Measurements from ENCODE around the gene CCNQ. TPM values are rescaled to one million over a fixed set of nuclear protein-coding genes. Genes with fewer than 3 reads are reported as not detected.

Gene CCNQ
- total RNA-seq (2021; ENCODE audit: unreplicated experiment) (20.3 TPM), Bru-seq, nascent RNA (percentile 51 among the genes with signal in this experiment), BruChase-seq, experiment 1, labeled RNA remaining after a 6-hour chase (percentile 58 among the genes with signal in this experiment), BruChase-seq, experiment 2, labeled RNA remaining after a 2-hour chase (percentile 52 among the genes with signal in this experiment)
- polyA plus RNA-seq (2012), result 20.2 and 20.9 TPM in 2 replicates
- long read RNA-seq, transcript CCNQ-202 (5 exons, 1,164 nt), result major isoform, 10 of 35 reads
- long read RNA-seq, transcript CCNQ-204 (5 exons, 1,306 nt), result major isoform, 10 of 35 reads
- long read RNA-seq, partial matches to known transcripts, result 1 of 35 reads
- long read RNA-seq, other reads (novel, unspliced or antisense), result 11 of 35 reads

DNA sequence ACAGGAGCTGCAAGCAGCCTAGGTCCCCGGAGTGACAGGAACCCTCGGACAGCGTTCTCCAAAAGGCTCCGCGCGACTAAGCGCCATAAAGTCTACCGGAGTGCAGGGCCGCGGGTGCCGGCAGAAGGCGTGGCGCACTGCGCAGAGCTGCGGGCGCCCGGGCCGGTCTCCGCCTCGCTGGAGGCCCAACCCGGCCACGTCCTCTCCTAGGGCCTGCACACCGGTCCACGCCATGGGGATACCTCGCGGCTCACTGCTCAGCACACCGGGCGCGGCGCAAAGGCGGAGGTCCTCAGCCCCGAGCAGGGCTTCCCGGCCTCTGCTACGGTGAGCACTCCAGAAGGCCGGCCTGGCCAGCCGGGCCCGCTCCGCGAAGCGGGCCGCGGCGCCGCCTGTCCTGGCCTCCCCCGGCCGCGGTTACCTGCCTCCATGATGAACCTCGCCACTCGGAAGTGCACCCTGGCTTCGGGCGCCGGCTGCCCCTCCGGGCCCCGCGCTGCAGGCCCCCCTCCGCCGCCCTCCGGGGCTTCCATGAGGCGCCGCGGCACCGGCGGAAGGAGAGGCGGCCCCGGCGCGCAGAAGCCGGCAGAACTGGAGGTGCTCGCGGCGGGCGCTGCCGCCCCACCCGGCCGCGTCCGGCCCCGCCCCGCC lies at the start of gene CCNQ:
TSS of gene CCNQ (minus strand) at position 599 of the 651 bp plus-strand sequence. CDS start at position 533, 66 bp downstream.
- peak within 1 kb of the TSS; percentile 72 for H3K9ac ChIP-seq (ENCODE audit: low read length)
- no peaks in the 10 kb centered on the region for H3K27me3 ChIP-seq (ENCODE audit: insufficient read depth, low read length)
- H3K9me2 ChIP-seq (ENCODE audit: insufficient read depth), result no peaks in the 10 kb centered on the region
- POLR2A ChIA-PET, result no interaction called here
- CTCF ChIA-PET, result no interaction called here
- BruUV-seq (replicated peaks), result no TSS peak
- no peaks in the 10 kb centered on the region; a peak in 1 of 4 replicates for H3K36me3 ChIP-seq (ENCODE audit: control insufficient read depth in 1 of 2, insufficient read depth in 2 of 2, low read length in 2 of 2)
- peaks cover 4 to 16% of the 10 kb centered on the region in 2 experiments; a peak in 2 of 4 replicates for H3K4me1 ChIP-seq (ENCODE audit: control insufficient read depth in 1 of 2, insufficient read depth in 2 of 2, low read length in 2 of 2)
- peak within 1 kb of the TSS; percentile 79 for H3K4me2 ChIP-seq (ENCODE audit: low read length)
- intact Hi-C loops (cut with micrococcal nuclease), result no loop called here
- peak within 1 kb of the TSS; percentile 66 to 67 for H3K4me3 ChIP-seq (replicated peaks in 1 of 2; ENCODE audit: low read depth in 1 of 2, low read length in 2 of 2)
- H4K20me1 ChIP-seq (ENCODE audit: insufficient read depth), result no peaks in the 10 kb centered on the region
- ATAC-seq, result peak; percentile 63
- H3K79me2 ChIP-seq (ENCODE audit: insufficient read depth, low read length), result peaks cover 24% of the 10 kb centered on the region
- DNase-seq (ENCODE audit: low read depth, low spot score), result no peak
- TF ChIP-seq POLR2AphosphoS5 (IDR thresholded peaks at IDR 0.05; ENCODE audit: low read depth, low read length) (peak; percentile 42; the same call in 1 of the 2 replicates), ZFX (IDR thresholded peaks at IDR 0.05) (peak; percentile 93)
- TF ChIP-seq, protein P1, sequence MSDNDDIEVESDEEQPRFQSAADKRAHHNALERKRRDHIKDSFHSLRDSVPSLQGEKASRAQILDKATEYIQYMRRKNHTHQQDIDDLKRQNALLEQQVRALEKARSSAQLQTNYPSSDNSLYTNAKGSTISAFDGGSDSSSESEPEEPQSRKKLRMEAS (IDR thresholded peaks at IDR 0.05), result no peak
- H2AFZ ChIP-seq (ENCODE audit: low read depth, low read length, poor library complexity, severe bottlenecking), result no peak within 1 kb of the TSS
- H3K9me3 ChIP-seq (ENCODE audit: control insufficient read depth in 1 of 2, insufficient read depth in 1 of 2, low read depth in 1 of 2, low read length in 2 of 2), result no peaks in the 10 kb centered on the region
- RAD21 ChIA-PET (ENCODE audit: low non-redundant PET in 1 of 2, low total read pairs in 2 of 2, uncharacterized antibody in 2 of 2, unreplicated experiment in 2 of 2), result no interaction called here
- H3K27ac ChIP-seq (ENCODE audit: low read depth, low read length), result peak within 1 kb of the TSS; percentile 64

DNA sequence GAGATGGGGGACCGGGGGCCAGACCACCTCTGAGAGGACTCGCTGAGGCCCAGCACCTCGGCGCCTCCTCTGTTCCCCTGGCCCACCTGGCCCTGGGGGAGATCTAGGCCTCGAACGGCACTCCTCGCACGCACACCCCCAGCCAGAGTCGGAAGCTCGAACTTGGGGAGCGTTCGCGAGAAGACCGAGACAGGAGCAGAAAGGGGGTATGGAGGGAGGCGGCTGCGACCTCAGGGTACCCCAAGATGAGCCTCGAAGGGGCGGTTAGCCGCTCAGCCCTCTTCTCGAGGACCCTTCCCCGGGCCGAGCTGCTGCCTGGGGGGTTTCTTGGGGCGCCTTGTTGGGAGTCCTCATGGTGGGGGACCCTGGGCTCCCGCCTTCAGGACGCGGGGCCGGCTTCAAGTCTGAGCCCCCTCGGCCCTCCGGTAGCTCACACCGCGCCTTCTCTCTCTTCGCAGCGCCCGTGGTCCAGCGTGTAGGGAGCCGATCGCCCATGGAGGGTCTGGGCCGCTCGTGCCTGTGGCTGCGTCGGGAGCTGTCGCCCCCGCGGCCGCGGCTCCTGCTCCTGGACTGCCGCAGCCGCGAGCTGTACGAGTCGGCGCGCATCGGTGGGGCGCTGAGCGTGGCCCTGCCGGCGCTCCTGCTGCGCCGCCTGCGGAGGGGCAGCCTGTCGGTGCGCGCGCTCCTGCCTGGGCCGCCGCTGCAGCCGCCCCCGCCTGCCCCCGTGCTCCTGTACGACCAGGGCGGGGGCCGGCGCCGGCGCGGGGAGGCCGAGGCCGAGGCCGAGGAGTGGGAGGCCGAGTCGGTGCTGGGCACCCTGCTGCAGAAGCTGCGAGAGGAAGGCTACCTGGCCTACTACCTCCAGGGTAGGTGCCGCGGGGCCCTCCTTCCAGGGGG lies 48.8 kb upstream of the CCNQ start:
- Histone ChIP-seq H4K20me1 (ENCODE audit: insufficient read depth) (no peaks in the 10 kb centered on the region), H3K36me3 (ENCODE audit: control insufficient read depth in 1 of 2, insufficient read depth in 2 of 2, low read length in 2 of 2) (no peaks in the 10 kb centered on the region), H2AFZ (ENCODE audit: low read depth, low read length, poor library complexity, severe bottlenecking) (no peak overlapping the region), H3K27me3 (ENCODE audit: insufficient read depth, low read length) (no peaks in the 10 kb centered on the region), H3K9me3 (ENCODE audit: control insufficient read depth in 1 of 2, insufficient read depth in 1 of 2, low read depth in 1 of 2, low read length in 2 of 2) (no peaks in the 10 kb centered on the region), H3K4me1 (ENCODE audit: control insufficient read depth in 1 of 2, insufficient read depth in 2 of 2, low read length in 2 of 2) (peaks cover 3 to 21% of the 10 kb centered on the region in 2 experiments; a peak in 2 of 4 replicates), H3K9me2 (ENCODE audit: insufficient read depth) (no peaks in the 10 kb centered on the region), H3K9ac (ENCODE audit: low read length) (peak overlapping the region; percentile 33; the same call in 1 of the 2 replicates), H3K4me3 (replicated peaks in 1 of 2; ENCODE audit: low read depth in 1 of 2, low read length in 2 of 2) (peak overlapping the region; percentile 25 to 48), H3K79me2 (ENCODE audit: insufficient read depth, low read length) (no peaks in the 10 kb centered on the region), H3K4me2 (ENCODE audit: low read length) (peak overlapping the region; percentile 67), H3K27ac (ENCODE audit: low read depth, low read length) (no peak overlapping the region)
- BruUV-seq (replicated peaks), result no TSS peak
- POLR2A ChIA-PET, result no interaction called here
- intact Hi-C loops (cut with micrococcal nuclease), result no loop called here
- RAD21 ChIA-PET (ENCODE audit: low non-redundant PET in 1 of 2, low total read pairs in 2 of 2, uncharacterized antibody in 2 of 2, unreplicated experiment in 2 of 2), result no interaction called here
- TF ChIP-seq, protein P1 (IDR thresholded peaks at IDR 0.05), result no peak
- TF ChIP-seq ZFX (IDR thresholded peaks at IDR 0.05), result peak; percentile 12; the same call in 1 of the 2 replicates
- no peak for TF ChIP-seq POLR2A (IDR thresholded peaks at IDR 0.05; ENCODE audit: borderline replicate concordance, extremely low read depth, insufficient read depth, insufficient read length)
- DNase-seq (ENCODE audit: low read depth, low spot score) (no peak), ATAC-seq (no peak)
- CTCF ChIA-PET, result interaction anchor here (0.6 to 2.3 kb wide), 4 partner anchors 10 to 108 kb away, joined by 3 to 12 read pairs (median 4); no protein-coding TSS in a partner anchor
